GM18517 (cell line): Measurements from ENCODE around the gene MAX.
"Not testable (repeated sequence)": the region's sequence is repeated elsewhere in the genome, so short reads cannot be mapped to it uniquely, and the experiment has no call there.

Source experiments
- ATAC-seq: cut with Tn5 transposase; IDR thresholded peaks from one replicate; pipeline ENCODE4 v1.9.1; 2021; ENCODE audit warnings: mild to moderate bottlenecking, moderate library complexity; ENCODE audit not compliant: unreplicated experiment

MAX gene

DNA sequence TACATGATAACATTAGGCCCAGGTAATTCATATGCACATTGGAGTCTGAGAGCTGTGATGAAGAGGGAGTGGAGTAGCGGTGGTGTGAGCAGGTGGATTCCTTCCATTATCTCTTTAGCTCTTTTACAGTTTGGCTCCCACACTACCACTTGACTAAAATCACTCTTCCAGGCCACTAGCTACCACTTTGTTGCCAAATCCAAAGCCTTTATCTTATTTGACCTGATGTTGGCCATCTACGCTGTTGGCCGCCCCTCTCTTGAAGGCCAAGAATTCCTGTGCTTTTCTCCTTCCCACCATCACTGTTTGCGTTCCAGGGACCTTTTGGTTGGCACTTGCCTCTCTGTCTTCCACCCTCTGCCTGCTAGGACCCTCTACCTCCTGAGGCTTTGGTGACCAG, 4.0 kb upstream of the MAX start:
- no peak for ATAC-seq

DNA sequence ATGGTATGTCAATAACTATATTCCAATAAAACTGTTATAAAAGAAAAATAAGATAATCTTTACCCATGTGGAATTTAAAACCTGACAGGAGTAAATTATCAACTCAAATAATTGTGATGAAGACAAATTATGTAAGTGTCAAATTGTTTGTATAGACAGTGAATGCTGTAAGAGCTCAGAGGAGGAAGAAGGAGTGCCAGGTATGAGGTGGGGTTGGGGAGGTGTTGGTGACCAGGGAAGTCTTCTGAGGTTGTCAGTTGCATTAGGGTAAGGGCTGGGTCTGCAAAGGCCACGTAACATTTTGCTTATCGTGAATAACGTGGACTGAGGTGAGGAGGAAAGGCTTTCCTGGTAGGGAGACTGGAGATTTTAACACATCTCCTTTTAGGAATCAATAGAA, 2.5 kb upstream of the MAX start:
- no peak for ATAC-seq

DNA sequence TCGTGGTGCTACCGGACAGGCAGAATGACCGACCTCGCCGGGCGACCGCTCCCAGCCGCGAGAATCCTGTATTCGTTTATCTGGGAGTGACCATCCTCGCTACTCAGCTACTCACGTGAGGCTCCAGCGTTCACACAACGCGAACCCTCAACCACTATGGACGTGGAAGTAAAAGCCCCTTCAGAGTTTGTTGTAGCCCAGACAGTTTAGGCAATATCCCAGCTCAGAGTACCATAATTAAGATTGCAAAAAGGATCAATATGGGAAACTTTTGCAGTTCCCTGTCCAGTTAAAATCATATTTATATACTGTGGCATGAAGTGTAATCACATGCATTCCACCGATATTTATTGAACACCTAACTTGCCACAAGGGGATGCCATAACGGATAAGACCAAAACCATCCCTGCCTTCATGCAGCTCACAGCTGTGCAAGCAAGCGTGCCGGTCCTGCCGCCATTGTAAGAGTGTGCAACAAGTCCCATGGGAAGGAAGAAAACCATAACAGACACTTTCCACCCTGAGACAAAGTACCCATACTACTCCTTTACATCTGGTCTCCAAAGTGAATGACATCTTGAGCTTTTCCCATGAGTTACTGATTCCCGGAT, 938 bp upstream of the MAX start:
- no peak for ATAC-seq

DNA sequence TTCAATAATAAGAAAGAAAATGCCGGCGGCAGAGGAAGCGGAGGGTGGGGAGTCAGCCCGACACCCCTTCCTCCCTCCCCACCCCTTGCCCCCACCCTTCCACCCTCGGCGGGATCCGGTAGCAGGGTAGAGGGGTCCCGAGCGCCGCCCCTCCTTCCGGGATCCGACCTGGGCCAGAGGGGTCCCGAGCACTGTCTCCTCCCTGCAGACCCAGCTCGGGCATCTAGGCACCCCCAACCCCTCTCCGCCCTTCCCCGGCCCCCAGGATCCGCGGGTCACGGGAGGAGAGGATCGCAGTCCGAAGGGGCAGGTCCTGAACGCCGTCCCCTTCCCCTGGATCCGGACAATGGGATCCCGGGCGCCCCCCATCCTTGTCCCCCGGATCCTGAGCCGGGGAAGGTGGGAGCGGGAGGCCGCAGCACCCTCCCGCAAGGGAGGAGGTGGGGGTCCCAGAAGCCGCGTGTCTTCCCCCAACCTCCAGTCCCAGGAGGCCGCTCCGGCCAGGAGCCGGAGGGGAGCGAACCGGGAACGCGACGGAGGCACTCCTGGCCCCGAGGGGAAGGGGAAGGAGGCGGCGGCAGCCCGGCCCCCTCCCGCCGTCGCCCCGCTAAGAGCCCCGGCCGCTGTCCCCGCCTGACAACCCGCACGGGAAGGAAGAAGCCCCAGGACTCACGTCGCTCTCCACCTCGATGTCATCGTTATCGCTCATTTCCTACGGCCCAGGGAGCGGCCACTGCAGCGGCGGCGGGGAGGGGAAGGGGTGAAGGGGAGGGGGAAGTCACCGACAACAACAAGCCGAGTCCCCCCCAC, 481 bp downstream of the MAX start:
- ATAC-seq = no peak

DNA sequence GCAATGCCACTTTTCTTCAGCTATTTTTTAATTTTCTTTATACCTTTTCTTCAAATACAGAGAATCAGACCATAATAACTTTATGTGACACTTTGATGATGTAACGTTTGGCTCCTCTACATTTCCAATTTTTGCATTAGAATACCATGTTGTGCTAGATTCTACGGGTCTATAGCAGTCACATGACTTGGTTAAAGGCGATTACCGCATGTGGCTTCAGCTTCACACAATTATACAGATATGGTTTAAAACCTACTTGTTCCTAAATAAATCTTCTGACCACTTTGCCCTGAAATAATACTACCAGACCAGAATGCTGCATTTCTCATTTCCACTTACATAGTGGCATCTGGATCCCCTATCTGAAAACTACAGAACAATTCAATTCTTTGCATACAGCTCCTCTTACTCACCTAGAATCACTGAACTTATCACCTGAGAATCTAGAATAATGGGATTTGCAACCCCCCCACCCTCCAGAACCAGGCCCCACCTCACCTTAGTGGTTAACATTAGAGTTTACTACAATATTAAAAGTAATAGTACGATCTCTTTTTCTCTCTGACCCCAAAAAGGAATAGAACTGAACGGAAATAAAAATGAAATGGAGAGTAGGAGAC, 1.3 kb downstream of the MAX start:
- ATAC-seq = no peak

DNA sequence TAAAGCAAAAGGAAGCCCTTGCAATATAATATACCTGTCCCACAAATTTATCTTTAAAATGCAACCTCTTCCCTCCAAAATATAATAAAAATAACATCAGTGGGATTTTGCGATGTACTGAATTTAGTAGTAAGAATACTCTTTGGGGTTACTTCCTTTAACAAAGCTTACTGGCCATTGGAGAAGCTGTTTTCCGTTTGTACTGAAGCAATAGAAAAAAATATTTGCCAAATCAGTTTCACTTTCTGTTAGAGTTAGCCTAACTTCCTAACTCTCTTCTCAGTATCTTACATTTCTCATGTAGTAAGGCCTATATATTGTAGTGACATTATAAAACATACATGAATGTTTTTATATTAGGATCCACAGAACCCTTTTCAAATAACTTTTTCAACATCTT, 3.7 kb downstream of the MAX start:
- ATAC-seq = no peak

DNA sequence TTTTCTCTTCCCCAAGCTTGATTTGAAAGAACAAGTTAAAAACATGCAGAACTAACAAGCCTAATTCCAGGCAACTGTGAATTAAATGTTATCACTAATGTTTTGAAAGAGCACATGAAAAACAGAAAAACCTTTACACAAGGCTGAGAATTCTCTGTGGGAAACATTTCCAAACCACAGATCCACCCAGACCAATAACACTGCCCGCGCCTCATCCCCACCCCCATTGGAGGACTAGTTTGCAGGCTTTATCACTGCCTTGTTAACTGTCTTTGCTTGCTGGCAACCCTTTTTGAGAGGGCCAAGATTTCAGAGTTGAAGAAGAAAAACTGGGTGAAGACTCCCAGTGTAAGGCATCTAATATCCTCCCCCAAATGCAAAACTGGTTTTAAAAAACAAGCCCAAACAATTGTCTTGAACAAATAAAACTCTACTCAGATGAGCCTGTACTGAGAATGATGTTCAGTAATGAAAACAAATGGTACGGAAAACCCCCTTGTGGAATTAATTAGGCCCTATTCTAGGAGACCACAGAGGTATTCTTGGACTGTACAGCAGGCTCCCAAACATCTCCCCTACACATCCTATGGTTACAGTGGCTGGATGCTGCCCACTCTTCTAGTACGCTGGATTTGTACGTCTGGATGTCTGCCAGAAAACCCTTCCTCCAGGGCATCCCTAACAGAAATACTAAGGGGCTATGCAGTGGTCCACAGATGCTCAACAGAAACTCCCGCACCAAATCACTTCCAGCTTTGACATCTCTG, 5.8 kb downstream of the MAX start:
- ATAC-seq = no peak

DNA sequence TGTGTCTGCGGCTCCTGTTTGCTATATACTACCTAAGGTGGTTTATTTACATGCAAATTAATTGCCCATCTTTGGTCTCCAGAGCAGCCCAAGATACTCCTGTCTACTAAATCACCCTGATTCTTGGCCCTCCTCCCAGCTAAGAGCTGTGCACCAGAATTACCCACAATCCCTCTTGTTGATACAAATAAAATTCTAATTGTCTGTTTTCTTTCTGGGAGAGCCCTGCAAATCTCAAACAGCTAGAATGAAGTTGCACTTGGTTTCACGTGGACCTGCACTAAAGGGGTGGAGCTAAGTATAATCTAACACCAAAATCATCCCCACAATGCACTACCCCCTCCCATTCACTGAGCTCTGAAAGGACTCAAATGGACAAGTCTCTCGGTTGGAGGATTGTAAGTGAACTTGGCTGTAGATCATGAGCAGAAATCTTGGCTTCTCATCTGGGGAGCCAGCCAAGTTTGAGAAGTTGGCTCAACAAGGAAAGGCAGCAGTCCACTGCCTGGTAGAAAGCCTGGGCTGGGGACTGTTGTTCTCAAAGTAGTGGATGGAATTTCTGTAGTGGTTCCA, 6.6 kb downstream of the MAX start:
- ATAC-seq = no peak

DNA sequence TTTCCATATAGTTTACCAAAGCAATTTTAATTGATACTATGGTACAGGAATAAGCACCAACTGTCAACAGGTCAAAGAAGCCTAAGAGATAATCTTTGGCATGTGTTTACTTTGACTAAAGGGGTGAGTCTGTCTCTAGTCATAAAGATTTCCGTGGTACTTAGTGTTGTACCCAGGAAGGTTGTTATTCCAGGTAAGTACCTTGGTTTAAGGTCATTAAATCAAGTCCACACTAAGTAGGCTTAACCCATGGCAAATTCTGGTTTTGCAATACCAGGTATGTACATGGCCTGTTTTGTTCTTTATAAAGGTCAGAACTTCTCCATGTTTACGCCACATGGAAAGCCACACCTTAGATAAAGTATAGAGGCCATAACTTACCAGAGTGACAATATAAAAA, 10.0 kb downstream of the MAX start:
- no peak for ATAC-seq

DNA sequence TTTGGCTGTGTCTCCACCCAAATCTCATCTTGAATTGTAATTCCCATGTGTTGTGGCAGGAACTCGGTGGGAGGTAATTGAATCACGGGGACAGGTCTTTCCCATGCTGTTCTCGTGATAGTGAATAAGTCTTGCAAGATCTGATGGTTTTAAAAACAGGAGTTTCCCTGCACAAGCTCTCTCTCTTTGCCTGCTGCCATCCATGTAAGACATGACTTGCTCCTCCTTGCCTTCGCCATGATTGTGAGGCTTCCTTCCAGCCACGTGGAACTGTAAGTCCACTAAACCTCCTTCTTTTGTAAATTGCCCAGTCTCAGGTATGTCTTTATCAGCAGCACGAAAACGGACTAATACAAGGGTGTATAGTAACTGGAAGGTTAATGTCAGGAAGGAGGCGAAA, 14.5 kb downstream of the MAX start:
- not testable (repeated sequence) for ATAC-seq

DNA sequence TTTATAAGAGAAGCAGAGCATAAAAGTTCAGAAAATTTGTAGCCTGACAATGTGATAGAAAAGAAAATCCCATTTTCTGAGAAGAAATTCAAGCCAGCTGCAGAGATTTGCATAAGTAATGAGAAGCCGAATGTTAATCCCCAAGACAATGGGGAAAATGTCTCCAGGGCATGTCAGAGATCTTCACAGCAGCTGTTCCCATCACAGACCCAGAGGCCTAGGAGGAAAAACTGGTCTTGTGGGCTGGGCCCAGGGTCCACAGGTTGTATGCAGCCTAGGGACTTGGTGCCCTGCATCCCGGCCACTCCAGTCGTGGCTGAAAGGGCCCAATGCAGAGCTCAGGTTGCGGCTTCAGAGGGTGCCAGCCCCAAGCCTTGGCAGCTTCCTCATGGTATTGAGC, 15.6 kb downstream of the MAX start:
- not testable (repeated sequence) for ATAC-seq

DNA sequence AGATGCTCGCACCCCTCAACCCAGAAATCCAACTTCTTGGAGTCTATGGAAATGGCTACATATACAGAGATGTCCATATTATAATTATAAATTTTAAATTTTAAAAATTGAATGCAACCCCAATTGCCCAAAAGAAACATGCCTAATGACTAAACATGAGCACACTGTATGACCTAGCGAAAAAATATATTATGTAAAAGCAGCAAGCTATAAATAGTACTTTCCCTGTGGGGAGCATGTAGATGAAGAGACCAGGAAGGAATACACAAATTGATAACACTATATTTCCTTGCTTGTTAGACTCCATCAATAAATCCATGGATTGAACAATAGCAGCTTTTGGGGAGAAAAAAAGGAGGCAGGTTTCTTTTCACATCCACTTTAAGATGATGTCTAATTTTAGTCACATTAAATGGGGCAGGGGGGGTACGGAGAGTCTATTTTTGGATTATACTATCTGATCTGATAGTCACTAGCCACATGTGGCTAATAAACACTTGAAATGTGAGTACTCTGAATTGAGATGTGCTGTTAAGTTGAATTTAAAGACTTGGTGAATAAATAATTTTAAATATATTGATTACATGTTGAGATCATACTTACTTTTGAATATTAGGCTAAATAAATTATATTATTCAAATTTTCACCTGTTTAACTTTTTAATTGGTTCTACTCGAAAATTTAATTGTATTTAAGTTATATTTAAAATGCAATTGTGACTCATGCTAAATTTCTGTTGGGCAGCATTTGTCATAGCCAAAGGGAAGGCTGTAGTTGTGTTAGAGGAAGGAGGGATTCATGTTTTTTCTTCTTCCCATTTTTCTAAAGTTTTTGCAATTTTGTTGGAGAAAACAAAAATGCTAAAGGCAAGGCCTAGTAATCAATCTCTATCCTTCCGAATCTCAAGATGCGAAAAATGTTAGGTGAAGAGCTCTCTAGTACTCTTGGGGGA, 17.5 kb downstream of the MAX start:
- no peak for ATAC-seq

DNA sequence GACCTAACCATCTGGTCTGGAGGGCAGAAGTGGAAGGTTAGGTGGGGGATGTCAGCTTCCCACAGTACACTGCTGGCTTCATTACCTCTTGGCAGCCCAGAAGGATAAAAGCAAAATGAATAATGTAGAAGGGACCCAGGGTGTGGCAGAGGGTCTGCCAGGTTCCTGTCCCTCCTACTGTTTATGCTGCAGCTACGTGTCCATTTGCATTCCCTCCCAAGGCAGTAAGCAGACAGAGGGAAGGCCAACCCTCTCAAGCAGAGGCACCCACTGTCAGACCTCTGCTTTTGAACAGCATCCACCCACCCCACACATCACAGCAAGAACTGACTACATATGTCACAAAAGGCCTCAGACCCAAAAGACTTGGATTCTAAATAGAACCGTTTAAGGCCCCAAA, 19.4 kb downstream of the MAX start:
- ATAC-seq = no peak

DNA sequence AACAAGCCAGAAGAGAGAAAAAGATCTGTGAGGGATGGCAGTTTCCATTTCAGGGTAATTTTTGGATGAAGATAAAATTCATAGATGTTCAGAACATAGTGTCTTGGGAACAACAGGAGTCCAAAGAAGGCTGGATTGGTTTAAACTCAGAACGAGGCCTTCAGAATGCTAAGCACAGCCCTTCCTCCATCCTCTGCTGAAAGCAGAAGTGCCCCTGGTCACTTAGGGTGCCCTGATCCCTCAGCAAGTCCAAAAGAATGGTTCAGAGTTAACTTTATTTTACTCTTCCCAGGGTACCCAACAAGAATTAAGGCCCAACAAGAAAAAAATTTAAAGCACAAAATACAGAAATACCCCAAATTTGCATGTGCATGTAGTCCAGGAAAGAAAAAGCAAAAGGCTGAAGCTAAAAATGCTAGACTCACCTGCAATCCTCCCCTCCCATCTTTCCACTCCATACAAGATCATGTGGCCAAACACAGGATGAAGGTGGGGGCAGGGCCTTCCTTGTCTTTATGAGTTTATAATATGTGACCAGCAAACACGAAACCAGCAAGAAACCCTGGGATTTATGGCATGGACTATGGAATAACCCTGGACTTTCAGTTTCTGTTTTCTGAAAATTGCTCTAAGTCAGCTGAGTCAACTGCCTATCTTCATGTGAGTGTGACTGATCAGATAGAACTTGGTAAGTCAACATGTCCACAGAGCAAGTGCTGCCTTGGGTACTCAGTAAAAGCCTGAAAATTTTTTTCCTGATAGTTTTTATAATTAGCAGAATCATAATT, 21.2 kb downstream of the MAX start:
- ATAC-seq = no peak

DNA sequence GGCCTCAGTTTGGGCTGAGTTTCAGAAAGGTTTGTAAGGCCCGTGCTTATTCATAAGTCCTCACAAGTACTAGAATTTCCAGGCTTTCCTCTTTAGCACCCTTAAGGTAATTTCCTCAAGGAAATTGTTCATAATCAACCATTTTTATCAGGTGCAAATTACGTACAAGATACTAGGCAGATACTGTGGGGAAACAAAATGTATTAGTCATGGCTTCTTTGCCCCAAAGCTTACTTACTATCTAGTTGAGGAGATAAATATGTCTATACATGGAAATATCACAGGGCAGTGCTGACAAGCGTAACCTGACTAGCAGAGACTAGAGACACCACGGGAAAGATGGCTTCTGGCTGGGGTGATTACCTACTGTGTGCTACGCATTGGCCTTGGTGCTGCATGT, 22.5 kb downstream of the MAX start:
- ATAC-seq = no peak

DNA sequence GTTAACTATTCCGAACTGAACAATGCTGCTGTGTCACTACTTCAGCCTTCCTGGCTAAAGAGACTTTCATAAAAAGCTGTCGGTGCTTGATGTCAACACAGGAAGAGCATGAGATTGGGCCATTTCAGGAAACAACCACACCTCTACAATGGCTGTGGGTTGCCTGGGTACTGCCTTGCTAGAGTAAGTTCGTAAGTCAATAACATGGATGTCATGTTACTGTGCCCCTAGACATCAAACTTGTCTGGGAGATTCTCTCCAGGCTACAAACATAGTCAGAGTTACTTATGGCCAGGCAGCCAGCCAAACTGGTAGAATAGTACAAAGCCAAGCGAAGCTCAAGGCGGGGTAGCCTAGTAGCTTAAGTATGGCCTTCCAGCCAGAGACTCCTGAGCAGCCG, 23.1 kb downstream of the MAX start:
- no peak for ATAC-seq

DNA sequence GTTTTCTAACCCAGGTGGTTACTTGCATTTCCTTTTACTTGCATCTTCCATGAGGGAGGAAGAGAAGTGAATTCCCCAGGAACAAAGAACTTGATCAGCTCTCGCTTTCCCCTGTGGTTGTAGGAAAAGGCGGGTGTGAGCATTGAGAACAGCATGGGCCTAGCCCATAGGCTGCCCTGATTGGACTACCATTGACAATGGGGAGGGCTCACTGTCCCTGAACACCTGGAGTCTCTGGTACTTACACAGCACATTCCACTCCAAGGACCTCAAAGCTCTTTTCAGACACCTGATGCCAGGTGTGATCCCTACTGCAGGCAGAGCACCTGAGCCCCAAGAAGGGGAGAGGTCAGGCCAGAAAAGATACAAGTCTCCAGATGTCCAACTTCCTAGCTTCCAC, 25.0 kb downstream of the MAX start:
- no peak for ATAC-seq

DNA sequence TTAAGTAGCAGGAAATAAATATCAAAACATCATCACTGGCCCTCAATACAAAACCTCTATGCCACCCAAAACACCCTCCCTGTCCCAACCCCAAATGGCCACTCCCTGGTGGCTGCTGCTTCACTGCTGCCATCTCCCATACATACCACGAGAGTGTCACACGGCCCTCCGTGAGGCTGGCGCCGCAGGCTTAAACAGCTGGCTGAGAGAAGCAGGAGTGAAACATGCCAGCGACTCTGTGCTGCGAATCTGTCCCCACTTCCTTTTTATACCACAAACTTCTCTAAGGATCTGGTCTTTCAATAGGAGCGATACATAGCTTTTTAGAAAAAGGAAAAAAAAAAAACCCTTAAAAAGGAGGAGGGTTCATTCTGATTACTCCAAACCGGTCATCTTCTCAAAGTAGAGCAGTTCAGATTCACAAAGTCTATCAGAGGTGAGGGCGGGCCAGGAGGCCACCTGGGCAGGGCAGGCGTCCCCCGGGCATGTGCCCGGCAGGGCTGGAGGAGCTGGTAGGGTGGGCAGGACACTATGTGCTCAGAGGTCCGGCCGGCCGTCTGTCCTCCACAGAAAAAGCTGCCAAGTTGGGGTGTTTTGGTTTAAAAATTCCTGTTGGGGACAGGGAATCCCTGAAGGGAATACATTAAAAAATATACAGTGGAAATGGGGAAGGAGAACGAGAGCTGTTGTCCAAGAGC, 26.5 kb downstream of the MAX start:
- ATAC-seq = no peak
